ENCODE data around the gene CNGB1.

The CNGB1 gene

GRCh38 chr16:57915267-57915666 lies 55.7 kb downstream of the CNGB1 start:
- Histone ChIP-seq H3K9ac (ENCODE audit: low read length in 5 of 5) (no peak overlapping the region), H3K9me3 (ENCODE audit: control insufficient read depth in 5 of 5, low read length in 5 of 5) (peaks cover 0 to 5% (median 0%) of the 10 kb centered on the region in 5 donors), H3K27me3 (ENCODE audit: control insufficient read depth in 5 of 5, insufficient read depth in 4 of 5, low read length in 5 of 5) (peaks cover 0 to 12% (median 6%) of the 10 kb centered on the region in 5 donors), H3K36me3 (ENCODE audit: control insufficient read depth in 5 of 5, insufficient read depth in 5 of 5, low read length in 5 of 5) (no peaks in the 10 kb centered on the region), H3K27ac (ENCODE audit: low read depth, low read length) (no peak overlapping the region), H3K4me1 (ENCODE audit: control insufficient read depth in 5 of 5, insufficient read depth in 5 of 5, low read length in 5 of 5) (no peaks in the 10 kb centered on the region), H3K4me3 (ENCODE audit: low read depth in 1 of 5, low read length in 5 of 5) (no peak overlapping the region)

- H3K36me3 ChIP-seq (ENCODE audit: control insufficient read depth in 5 of 5, insufficient read depth in 5 of 5, low read length in 5 of 5): no peaks in the 10 kb centered on the region
- peaks cover 0 to 4% (median 0%) of the 10 kb centered on the region in 5 donors for H3K9me3 ChIP-seq (ENCODE audit: control insufficient read depth in 5 of 5, low read length in 5 of 5)
- H3K4me1 ChIP-seq (ENCODE audit: control insufficient read depth in 5 of 5, insufficient read depth in 5 of 5, low read length in 5 of 5): no peaks in the 10 kb centered on the region
- H3K27ac ChIP-seq (ENCODE audit: low read depth, low read length): no peak overlapping the region
- peaks cover 0 to 12% (median 6%) of the 10 kb centered on the region in 5 donors for H3K27me3 ChIP-seq (ENCODE audit: control insufficient read depth in 5 of 5, insufficient read depth in 4 of 5, low read length in 5 of 5)
- no peak overlapping the region for H3K4me3 ChIP-seq (ENCODE audit: low read depth in 1 of 5, low read length in 5 of 5)
- no peak overlapping the region for H3K9ac ChIP-seq (ENCODE audit: low read length in 5 of 5)
Measured at GRCh38 chr16:57914244-57915173, 56.4 kb downstream of the CNGB1 start.

GRCh38 chr16:57912529-57913260 lies 58.2 kb downstream of the CNGB1 start:
- Histone ChIP-seq H3K9ac (ENCODE audit: low read length in 5 of 5) (no peak overlapping the region), H3K9me3 (ENCODE audit: control insufficient read depth in 5 of 5, low read length in 5 of 5) (no peaks in the 10 kb centered on the region), H3K27me3 (ENCODE audit: control insufficient read depth in 5 of 5, insufficient read depth in 4 of 5, low read length in 5 of 5) (peaks cover 0 to 18% (median 9%) of the 10 kb centered on the region in 5 donors), H3K4me1 (ENCODE audit: control insufficient read depth in 5 of 5, insufficient read depth in 5 of 5, low read length in 5 of 5) (no peaks in the 10 kb centered on the region), H3K27ac (ENCODE audit: low read depth, low read length) (no peak overlapping the region), H3K4me3 (ENCODE audit: low read depth in 1 of 5, low read length in 5 of 5) (no peak overlapping the region), H3K36me3 (ENCODE audit: control insufficient read depth in 5 of 5, insufficient read depth in 5 of 5, low read length in 5 of 5) (no peaks in the 10 kb centered on the region)

- Histone ChIP-seq H3K4me1 (ENCODE audit: control insufficient read depth in 5 of 5, insufficient read depth in 5 of 5, low read length in 5 of 5) (no peaks in the 10 kb centered on the region), H3K4me3 (ENCODE audit: low read depth in 1 of 5, low read length in 5 of 5) (no peak overlapping the region)
Measured at GRCh38 chr16:57911743-57912142, 59.2 kb downstream of the CNGB1 start.

GRCh38 chr16:57910696-57911095 lies 60.2 kb downstream of the CNGB1 start:
- Histone ChIP-seq H3K4me3 (ENCODE audit: low read depth in 1 of 5, low read length in 5 of 5) (no peak overlapping the region), H3K9ac (ENCODE audit: low read length in 5 of 5) (no peak overlapping the region), H3K9me3 (ENCODE audit: control insufficient read depth in 5 of 5, low read length in 5 of 5) (no peaks in the 10 kb centered on the region), H3K4me1 (ENCODE audit: control insufficient read depth in 5 of 5, insufficient read depth in 5 of 5, low read length in 5 of 5) (no peaks in the 10 kb centered on the region), H3K27me3 (ENCODE audit: control insufficient read depth in 5 of 5, insufficient read depth in 4 of 5, low read length in 5 of 5) (peaks cover 0 to 23% (median 7%) of the 10 kb centered on the region in 5 donors), H3K36me3 (ENCODE audit: control insufficient read depth in 5 of 5, insufficient read depth in 5 of 5, low read length in 5 of 5) (no peaks in the 10 kb centered on the region), H3K27ac (ENCODE audit: low read depth, low read length) (no peak overlapping the region)

More at GRCh38 chr16:57911743-57912142, 59.2 kb downstream of the CNGB1 start:
- Histone ChIP-seq H3K27me3 (ENCODE audit: control insufficient read depth in 5 of 5, insufficient read depth in 4 of 5, low read length in 5 of 5) (peaks cover 0 to 18% (median 7%) of the 10 kb centered on the region in 5 donors), H3K27ac (ENCODE audit: low read depth, low read length) (no peak overlapping the region), H3K9me3 (ENCODE audit: control insufficient read depth in 5 of 5, low read length in 5 of 5) (no peaks in the 10 kb centered on the region), H3K9ac (ENCODE audit: low read length in 5 of 5) (no peak overlapping the region), H3K36me3 (ENCODE audit: control insufficient read depth in 5 of 5, insufficient read depth in 5 of 5, low read length in 5 of 5) (no peaks in the 10 kb centered on the region)

GRCh38 chr16:57908409-57908987 lies 62.4 kb downstream of the CNGB1 start:
- peaks cover 11 to 32% (median 21%) of the 10 kb centered on the region in 5 donors for H3K27me3 ChIP-seq (ENCODE audit: control insufficient read depth in 5 of 5, insufficient read depth in 4 of 5, low read length in 5 of 5)
- H3K9me3 ChIP-seq (ENCODE audit: control insufficient read depth in 5 of 5, low read length in 5 of 5): no peaks in the 10 kb centered on the region
- H3K36me3 ChIP-seq (ENCODE audit: control insufficient read depth in 5 of 5, insufficient read depth in 5 of 5, low read length in 5 of 5): no peaks in the 10 kb centered on the region
- no peak overlapping the region for H3K27ac ChIP-seq (ENCODE audit: low read depth, low read length)
- H3K4me1 ChIP-seq (ENCODE audit: control insufficient read depth in 5 of 5, insufficient read depth in 5 of 5, low read length in 5 of 5): no peaks in the 10 kb centered on the region
- no peak overlapping the region for H3K9ac ChIP-seq (ENCODE audit: low read length in 5 of 5)
- H3K4me3 ChIP-seq (ENCODE audit: low read depth in 1 of 5, low read length in 5 of 5): no peak overlapping the region

GRCh38 chr16:57906382-57907316 lies 64.3 kb downstream of the CNGB1 start:
- H3K27me3 ChIP-seq (ENCODE audit: control insufficient read depth in 5 of 5, insufficient read depth in 4 of 5, low read length in 5 of 5): peaks cover 13 to 24% (median 22%) of the 10 kb centered on the region in 5 donors
- no peak overlapping the region for H3K9ac ChIP-seq (ENCODE audit: low read length in 5 of 5)
- no peak overlapping the region for H3K27ac ChIP-seq (ENCODE audit: low read depth, low read length)
- no peaks in the 10 kb centered on the region for H3K36me3 ChIP-seq (ENCODE audit: control insufficient read depth in 5 of 5, insufficient read depth in 5 of 5, low read length in 5 of 5)
- no peaks in the 10 kb centered on the region for H3K4me1 ChIP-seq (ENCODE audit: control insufficient read depth in 5 of 5, insufficient read depth in 5 of 5, low read length in 5 of 5)
- no peaks in the 10 kb centered on the region for H3K9me3 ChIP-seq (ENCODE audit: control insufficient read depth in 5 of 5, low read length in 5 of 5)
- no peak overlapping the region for H3K4me3 ChIP-seq (ENCODE audit: low read depth in 1 of 5, low read length in 5 of 5)

- Histone ChIP-seq H3K9me3 (ENCODE audit: control insufficient read depth in 5 of 5, low read length in 5 of 5) (no peaks in the 10 kb centered on the region), H3K4me1 (ENCODE audit: control insufficient read depth in 5 of 5, insufficient read depth in 5 of 5, low read length in 5 of 5) (no peaks in the 10 kb centered on the region), H3K36me3 (ENCODE audit: control insufficient read depth in 5 of 5, insufficient read depth in 5 of 5, low read length in 5 of 5) (no peaks in the 10 kb centered on the region), H3K4me3 (ENCODE audit: low read depth in 1 of 5, low read length in 5 of 5) (no peak overlapping the region), H3K27me3 (ENCODE audit: control insufficient read depth in 5 of 5, insufficient read depth in 4 of 5, low read length in 5 of 5) (peaks cover 13 to 31% (median 22%) of the 10 kb centered on the region in 5 donors), H3K27ac (ENCODE audit: low read depth, low read length) (no peak overlapping the region), H3K9ac (ENCODE audit: low read length in 5 of 5) (no peak overlapping the region)
Measured at GRCh38 chr16:57904101-57904500, 66.8 kb downstream of the CNGB1 start.

GRCh38 chr16:57903656-57904055 lies 67.3 kb downstream of the CNGB1 start:
- Histone ChIP-seq H3K4me1 (ENCODE audit: control insufficient read depth in 5 of 5, insufficient read depth in 5 of 5, low read length in 5 of 5) (no peaks in the 10 kb centered on the region), H3K9ac (ENCODE audit: low read length in 5 of 5) (no peak overlapping the region), H3K9me3 (ENCODE audit: control insufficient read depth in 5 of 5, low read length in 5 of 5) (no peaks in the 10 kb centered on the region), H3K4me3 (ENCODE audit: low read depth in 1 of 5, low read length in 5 of 5) (no peak overlapping the region), H3K27me3 (ENCODE audit: control insufficient read depth in 5 of 5, insufficient read depth in 4 of 5, low read length in 5 of 5) (peaks cover 13 to 31% (median 22%) of the 10 kb centered on the region in 5 donors), H3K36me3 (ENCODE audit: control insufficient read depth in 5 of 5, insufficient read depth in 5 of 5, low read length in 5 of 5) (no peaks in the 10 kb centered on the region), H3K27ac (ENCODE audit: low read depth, low read length) (no peak overlapping the region)

Data from subcutaneous abdominal adipose tissue (tissue), 5 donors.